A673 (cell line): ENCODE data around the gene SDHB.

Experiments
- CTCF ChIP-seq: fragments of 300-800, 200-600 bp; sonication (generic); conservative IDR thresholded peaks from 2 replicates; pipeline ENCODE4 v1.5.1; 2017; ENCODE audit warnings: low read depth, mild to moderate bottlenecking, antibody characterized with exemption, low read length, moderate library complexity, mixed read lengths
- EZH2 ChIP-seq: fragments of 200-600 bp; sonication (generic); IDR thresholded peaks from 2 replicates; pipeline ENCODE4 v1.6.1; 2017; ENCODE audit warnings: borderline replicate concordance, low read depth, mild to moderate bottlenecking, mixed read lengths, antibody characterized with exemption, low read length; ENCODE audit not compliant: poor library complexity, severe bottlenecking

- TF ChIP-seq CTCF (no peak), EZH2 (no peak)
Observed at GRCh38 chr1:16978567-16979474, 75.0 kb downstream of the SDHB start.
